ENCODE measurements around the gene AMZ2. TPM values are rescaled to one million over a fixed set of nuclear protein-coding genes. Genes with fewer than 3 reads are reported as not detected.

Gene AMZ2
- total and polyA plus RNA-seq, 2 of the 8 experiments (the other 6 are each of a cell fraction or from before 2014, with no cell fraction given), result 49.5 to 71.0 TPM

DNA sequence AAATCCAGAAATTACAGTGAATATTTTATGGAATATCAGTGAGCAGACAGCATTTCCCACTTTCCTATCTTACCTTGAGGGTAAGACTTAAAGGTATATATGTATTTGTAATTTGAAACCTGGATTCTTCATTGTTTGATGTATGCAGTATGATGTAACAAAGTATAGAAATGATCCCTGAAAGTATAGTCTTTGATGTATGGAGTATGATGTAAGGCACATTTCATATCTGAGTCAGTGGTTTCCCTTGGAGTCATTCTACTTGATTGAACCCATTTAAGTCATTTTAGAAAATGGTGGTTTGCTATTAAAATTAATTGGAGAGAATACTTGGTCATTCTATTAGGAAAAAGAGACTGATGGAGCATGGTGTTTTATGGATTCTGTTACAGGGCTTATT lies 10.1 kb downstream of the AMZ2 start:
- Histone ChIP-seq H3K36me3 (ENCODE audit: control insufficient read depth in 2 of 4, insufficient read depth in 4 of 4, low read length in 3 of 4) (peaks cover 0 to 21% (median 1%) of the 10 kb centered on the region in 4 experiments; a peak in 3 of 8 replicates), H2BK15ac (ENCODE audit: low read length) (no peak overlapping the region), H2BK120ac (replicated peaks; ENCODE audit: low read depth, low read length) (no peak overlapping the region), H3K79me2 (ENCODE audit: control insufficient read depth in 1 of 2, insufficient read depth in 2 of 2, low read length in 2 of 2) (no peaks in the 10 kb centered on the region), H2BK12ac (ENCODE audit: low read depth, low read length) (no peak overlapping the region), H3K14ac (ENCODE audit: insufficient read length) (no peak overlapping the region), H3K9ac (replicated peaks in 1 of 4; ENCODE audit: extremely low read depth in 1 of 4, low read depth in 3 of 4, low read length in 3 of 4) (no peak overlapping the region), H3K23me2 (ENCODE audit: low read depth, low read length) (no peaks in the 10 kb centered on the region), H4K20me1 (replicated peaks in 1 of 2; ENCODE audit: control insufficient read depth in 1 of 2, insufficient read depth in 2 of 2, low read length in 2 of 2) (no peaks in the 10 kb centered on the region), H4K5ac (ENCODE audit: insufficient read length, low read depth, low read length) (no peak overlapping the region), H3K4me1 (replicated peaks in 1 of 4; ENCODE audit: control insufficient read depth in 3 of 4, insufficient read depth in 4 of 4, low read length in 3 of 4) (peaks cover 0 to 8% (median 4%) of the 10 kb centered on the region in 4 experiments; a peak in 3 of 7 replicates), H3K4me3 (ENCODE audit: extremely low read depth in 1 of 4, insufficient read depth in 2 of 4, low read depth in 3 of 4, low read length in 4 of 4) (no peak overlapping the region), H2AFZ (ENCODE audit: low read length) (no peak overlapping the region), H3K9me3 (ENCODE audit: insufficient read depth in 2 of 2, low read depth in 1 of 2, low read length in 1 of 2) (no peaks in the 10 kb centered on the region), H4K91ac (replicated peaks; ENCODE audit: insufficient read length, low read length) (no peak overlapping the region), H2BK5ac (ENCODE audit: low read depth, low read length) (no peak overlapping the region), H3K4ac (replicated peaks; ENCODE audit: insufficient read length, low read depth, low read length) (no peak overlapping the region), H3K4me2 (ENCODE audit: insufficient read depth in 1 of 2, low read depth in 2 of 2, low read length in 2 of 2) (no peak overlapping the region), H2BK20ac (ENCODE audit: low read length) (no peak overlapping the region), H2AK5ac (ENCODE audit: low read depth, low read length) (no peak overlapping the region), H3K18ac (ENCODE audit: extremely low read depth, low read length) (no peak overlapping the region), H3K27ac (ENCODE audit: low read depth, low read length) (no peak overlapping the region), H4K8ac (ENCODE audit: extremely low read depth, insufficient read depth, low read length) (no peak overlapping the region), H3K79me1 (ENCODE audit: low read depth, low read length) (no peaks in the 10 kb centered on the region), H3K56ac (replicated peaks; ENCODE audit: insufficient read length, low read depth, low read length) (no peak overlapping the region), H3K23ac (ENCODE audit: insufficient read length) (no peak overlapping the region), H3K27me3 (replicated peaks in 1 of 4; ENCODE audit: control insufficient read depth in 3 of 4, extremely low read depth in 1 of 4, insufficient read depth in 3 of 4, low read length in 3 of 4) (0 out of 7 replicates have a peak, but pooled peaks cover 0 to 3% (median 0%) of the 10 kb centered on the region in 4 experiments)
- FAIRE-seq (no peak), DNase-seq (ENCODE audit: low read depth in 1 of 2, low spot score in 2 of 2) (no peak)
- ChIA-PET CTCF (ENCODE audit: partially characterized antibody) (interaction anchor here (0.7 to 9.2 kb wide), 5 partner anchors 56 to 208 kb away, joined by 3 to 98 read pairs (median 3); no protein-coding TSS in a partner anchor), POLR2A (ENCODE audit: partially characterized antibody) (interaction anchor here (0.8 kb wide), 1 partner anchor 10 kb away, joined by 3 read pairs; the partner anchor contains the start of gene AMZ2)
- TF ChIP-seq NANOG (IDR thresholded peaks at IDR 0.05; ENCODE audit: insufficient read depth, low read depth, low read length, poor library complexity, severe bottlenecking) (no peak), RAD21 (IDR thresholded peaks at IDR 0.05 in 1 of 2, conservative IDR thresholded peaks at IDR 0.05 in 1 of 2; ENCODE audit: low read depth in 2 of 2, low read length in 2 of 2) (no peak), HDAC2 (IDR thresholded peaks at IDR 0.05; ENCODE audit: borderline replicate concordance in 1 of 2, low read depth in 2 of 2, low read length in 2 of 2) (no peak), CHD1 (IDR thresholded peaks at IDR 0.05; ENCODE audit: low read depth, low read length) (no peak), SIX5 (IDR thresholded peaks at IDR 0.05; ENCODE audit: low read depth, low read length) (no peak), RNF2 (IDR thresholded peaks at IDR 0.05; ENCODE audit: borderline replicate concordance, low read depth, low read length, missing control alignments, poor library complexity, severe bottlenecking) (no peak)

Measured in H1 (cell line).